K562 (cell line): Measurements from ENCODE around the gene URB2. TPM values are rescaled to one million over a fixed set of nuclear protein-coding genes. Genes with fewer than 3 reads are reported as not detected.

Experiments used
- ATAC-seq: fragments of 200-7000 bp; cut with Tn5 transposase; 3 replicates; pipeline ENCODE4 v1.9.1; 2020; ENCODE audit warnings: moderate library complexity
- BruUV-seq: library from RNA; stranded (reverse); fragments of 400-500 nt; replicated peaks from 2 replicates; lab custom pipeline; 2021; lab: Mats Ljungman, UMichigan
- CTCF ChIA-PET: fragments of 300-600 bp; formaldehyde crosslinking; extraction: SDS; loops from one replicate; lab custom pipeline; 2021; ENCODE audit warnings: low intra/inter-chr PET ratio; lab: Yijun Ruan, JAX
- POLR2A ChIA-PET: fragments of 300-600, 350-650 bp; sonication (Branson Sonifier 250); formaldehyde crosslinking; extraction: SDS; loops from one replicate; lab custom pipeline; 2021; ENCODE audit warnings: antibody characterized with exemption, inconsistent platforms; lab: Yijun Ruan, JAX
- DNase-seq, 4 experiments: peaks; one replicate each; pipeline versions ENCODE4 v3.0.0 to v3.0.0-alpha.2; 2011 to 2018; ENCODE audit warnings: low spot score in 3 of 4, mixed read lengths in 3 of 4; ENCODE audit errors: extremely low read depth in 1 of 4
- FAIRE-seq: peaks from 2 replicates; lab custom pipeline; 2011; peaks lifted over from hg19 to GRCh38; lab: Jason Lieb, UNC
- H2AFZ ChIP-seq: 2 replicates; pipeline ENCODE4 v1.6.0; 2011; ENCODE audit warnings: low read depth, low read length, control low read depth, inconsistent platforms
- H3K27ac ChIP-seq: fragments of 200-600 bp; 3 replicates; pipeline ENCODE4 v1.8.0; 2011; ENCODE audit warnings: low read depth, mild to moderate bottlenecking, control low read depth, inconsistent platforms, low read length, moderate library complexity, mixed read lengths; ENCODE audit errors: extremely low read depth
- H3K27me3 ChIP-seq, 2 experiments: fragments of 300-600 bp in 1 of 2; 2 replicates in 1 of 2; 3 replicates in 1 of 2; pipeline versions ENCODE4 v1.6.0 to v1.8.0; 2011; ENCODE audit warnings: inconsistent platforms in 2 of 2, low read length in 2 of 2, mild to moderate bottlenecking in 1 of 2, mixed read lengths in 1 of 2, moderate library complexity in 1 of 2; ENCODE audit not compliant: control insufficient read depth in 2 of 2, insufficient read depth in 2 of 2
- H3K36me3 ChIP-seq: fragments of 300-600 bp; 3 replicates; pipeline ENCODE4 v1.8.0; 2011; ENCODE audit warnings: mild to moderate bottlenecking, low read length, inconsistent platforms; ENCODE audit not compliant: control insufficient read depth, insufficient read depth
- H3K4me1 ChIP-seq, 2 experiments: fragments of 200-600 bp in 1 of 2; replicated peaks in 1 of 2; 2 replicates in 1 of 2; 3 replicates in 1 of 2; pipeline versions ENCODE4 v1.5.1 to v1.8.0; 2011; ENCODE audit warnings: inconsistent platforms in 2 of 2, low read length in 2 of 2, mild to moderate bottlenecking in 1 of 2, mixed read lengths in 1 of 2, moderate library complexity in 1 of 2; ENCODE audit not compliant: control insufficient read depth in 2 of 2, insufficient read depth in 2 of 2
- H3K4me2 ChIP-seq: 2 replicates; pipeline ENCODE4 v1.6.1; 2011; ENCODE audit warnings: low read length, control low read depth, inconsistent platforms, mixed read lengths; ENCODE audit not compliant: insufficient read depth
- H3K4me3 ChIP-seq: fragments of 200-600 bp; sonication (generic), shearing (Covaris generic); 2 replicates; pipeline ENCODE4 v1.5.1; 2016; ENCODE audit warnings: control low read depth, inconsistent platforms
- H3K79me2 ChIP-seq: fragments of 200-600 bp; 3 replicates; pipeline ENCODE4 v1.8.0; 2011; ENCODE audit warnings: low read length, inconsistent platforms; ENCODE audit not compliant: control insufficient read depth, insufficient read depth
- H3K9ac ChIP-seq, 2 experiments: 2 replicates each; pipeline versions ENCODE4 v1.6.0 to v1.6.1; 2011; ENCODE audit warnings: low read depth in 2 of 2, low read length in 2 of 2, control low read depth in 1 of 2, inconsistent platforms in 1 of 2, mild to moderate bottlenecking in 1 of 2, mixed read lengths in 1 of 2; ENCODE audit not compliant: insufficient read depth in 1 of 2
- H3K9me1 ChIP-seq: one replicate; pipeline ENCODE4 v1.6.0; 2011; ENCODE audit warnings: inconsistent platforms, mild to moderate bottlenecking, low read length, moderate library complexity; ENCODE audit not compliant: control insufficient read depth, insufficient read depth
- H3K9me3 ChIP-seq: replicated peaks from 2 replicates; pipeline ENCODE4 v1.5.1; 2011; ENCODE audit warnings: low read depth, low read length, inconsistent platforms; ENCODE audit not compliant: control insufficient read depth, insufficient read depth
- H4K20me1 ChIP-seq: replicated peaks from 2 replicates; pipeline ENCODE4 v1.6.1; 2011; ENCODE audit warnings: low read length, inconsistent platforms, mixed read lengths; ENCODE audit not compliant: control insufficient read depth, insufficient read depth
- ATF1 ChIP-seq, 2 experiments: fragments of 450-650 bp in 1 of 2; IDR thresholded peaks; 2 replicates each; pipeline ENCODE4 v1.6.1; 2016; ENCODE audit warnings: missing compliant biosample characterization in 1 of 2, missing genetic modification characterization in 1 of 2
- CREM ChIP-seq: IDR thresholded peaks from 2 replicates; pipeline ENCODE4 v1.6.1; 2014; ENCODE audit warnings: antibody characterized with exemption, low read depth
- ZNF165 ChIP-seq: fragments of 250-450 bp; sonication (Bioruptor Pico); IDR thresholded peaks from 2 replicates; pipeline ENCODE4 v1.4.0; 2020; ENCODE audit warnings: borderline replicate concordance
- WGBS: fragments of 100-300 bp; shearing (Covaris generic); methylation state at CpG from one replicate; pipeline ENCODE4 v1.1.6; 2016; ENCODE audit warnings: low coverage, mixed read lengths; ENCODE audit not compliant: insufficient coverage; ENCODE audit errors: missing lambda C conversion rate; 5-methylcytosine and 5-hydroxymethylcytosine counted together
- in situ Hi-C: fragments of 300-500 bp; cut with MboI; formaldehyde crosslinking; loops from 4 replicates; pipeline ENCODE4 v1.15.0; 2018; ENCODE audit warnings: inconsistent platforms, mixed read lengths
- intact Hi-C: fragments of 100-400 bp; cut with micrococcal nuclease; formaldehyde crosslinking; loops from 2 replicates; pipeline ENCODE4 v1.14.2; 2022
- polyA plus RNA-seq, 8 experiments: library from polyadenylated mRNA; depleted of rRNA in 4 of 8; stranded (reverse) in 5 of 8; unstranded in 3 of 8; fragments of >200 nt; fragmentation: Nextera tagmentation in 2 of 8; fragmentation: Illumina TruSeq in 1 of 8; extraction: Ambion mirVana in 2 of 8; extraction: Trizol in 1 of 8; gene quantifications; 2 replicates each; pipeline versions ENCODE4 v1.2.1 to v1.2.3, GENCODE V29; 2011 to 2014; ENCODE audit warnings: inconsistent platforms in 1 of 8, missing spikeins in 1 of 8
- total RNA-seq, 7 experiments: library from RNA; depleted of rRNA in 6 of 7; stranded (reverse); fragments of >200 nt in 6 of 7; fragmentation: Illumina TruSeq in 2 of 7; extraction: Trizol in 2 of 7; gene quantifications; 2 replicates each; pipeline versions ENCODE4 v1.2.1 to v1.2.3, GENCODE V29; 2011 to 2021; ENCODE audit warnings: low replicate concordance in 1 of 7
- TF ChIP-seq, protein P1 (sequence below), 2 experiments: fragments of 450-650 bp in 1 of 2; sonication (generic) in 1 of 2; formaldehyde crosslinking in 1 of 2; IDR thresholded peaks in 1 of 2; conservative IDR thresholded peaks in 1 of 2; 2 replicates each; pipeline versions ENCODE4 v1.6.1 to v1.8.1; 2016 to 2023; ENCODE audit warnings: mild to moderate bottlenecking in 2 of 2, moderate library complexity in 2 of 2, inconsistent platforms in 1 of 2, missing genetic modification reagents in 1 of 2
- TF ChIP-seq, protein P2 (sequence below): fragments of 250-450 bp; sonication (Bioruptor Pico); IDR thresholded peaks from 2 replicates; pipeline ENCODE4 v1.8.0; 2021; ENCODE audit warnings: borderline replicate concordance, mild to moderate bottlenecking, moderate library complexity; ENCODE audit not compliant: poor library complexity, severe bottlenecking

URB2 gene
- total and polyA plus RNA-seq, 9 of the 15 experiments (the other 6 are each of a cell fraction or from before 2014, with no cell fraction given): 2.8 to 28.3 (median 19.0) TPM

DNA sequence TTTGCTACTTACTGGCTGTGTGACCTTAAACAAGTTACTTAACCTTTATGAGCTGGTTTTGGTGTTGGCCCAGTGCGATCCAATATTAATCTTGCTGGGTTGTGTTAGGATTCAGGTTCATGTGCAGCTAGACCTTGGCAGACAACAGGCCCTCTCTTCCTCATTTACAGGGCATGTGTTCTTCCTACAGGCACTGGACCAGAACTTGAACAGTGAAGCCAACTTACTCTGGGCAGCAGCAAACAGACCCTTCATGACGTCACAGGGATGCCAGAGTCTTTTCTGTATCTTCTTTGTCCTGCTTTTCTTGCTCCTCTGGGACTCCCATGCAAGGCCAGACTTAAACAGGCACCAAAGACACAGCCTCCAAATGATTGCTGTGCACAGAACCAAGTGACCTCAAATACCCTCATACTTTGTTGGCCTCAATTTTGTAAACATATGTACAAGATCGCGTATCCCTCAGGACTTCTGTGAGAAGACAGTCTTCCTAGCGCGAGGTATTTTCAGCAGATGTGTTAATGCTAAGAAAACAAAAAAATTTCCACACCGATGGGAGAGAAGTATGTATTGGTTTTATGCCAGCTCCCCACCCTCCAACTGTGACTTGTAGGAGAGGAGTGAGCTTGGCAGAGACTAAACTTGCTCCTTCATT lies 73.7 kb downstream of the URB2 start:
- H4K20me1 ChIP-seq: no peaks in the 10 kb centered on the region
- H3K4me1 ChIP-seq: no peaks in the 10 kb centered on the region
- POLR2A ChIA-PET: interaction anchor here (0.5 to 1.1 kb wide), 3 partner anchors 8 to 293 kb away, joined by 3 to 4 read pairs (median 3); no protein-coding TSS in a partner anchor
- H3K36me3 ChIP-seq: no peaks in the 10 kb centered on the region
- no TSS peak for BruUV-seq
- no peak for ATAC-seq
- intact Hi-C loops: loop anchor here (10.0 kb wide), 1 partner anchor 445 kb away; no protein-coding TSS in a partner anchor
- no peak for DNase-seq
- no peak overlapping the region for H3K9ac ChIP-seq
- H3K27me3 ChIP-seq: peaks cover 18 to 41% of the 10 kb centered on the region in 2 experiments
- WGBS: 4% methylated on average over 7 of the region's 7 CpGs
- H3K79me2 ChIP-seq: no peaks in the 10 kb centered on the region
- H3K4me3 ChIP-seq: no peak overlapping the region
- H3K27ac ChIP-seq: no peak overlapping the region
- TF ChIP-seq ZNF165 (CRISPR knock-in tag) (no peak), ATF1 (CRISPR knock-in tag; IDR thresholded peaks at IDR 0.05) (no peak), ATF1 (tag; IDR thresholded peaks at IDR 0.05) (peak; percentile 45; the same call in 1 of the 2 replicates), CREM (peak; percentile 28; the same call in 1 of the 2 replicates)
- no peak for FAIRE-seq
- H3K4me2 ChIP-seq: no peak overlapping the region
- H3K9me1 ChIP-seq: no peaks in the 10 kb centered on the region
- no peaks in the 10 kb centered on the region for H3K9me3 ChIP-seq
- CTCF ChIA-PET: no interaction called here
- no peak overlapping the region for H2AFZ ChIP-seq
- in situ Hi-C loops: loop anchor here (5.0 to 25.0 kb wide), 2 partner anchors 37 to 613 kb away; no protein-coding TSS in a partner anchor

DNA sequence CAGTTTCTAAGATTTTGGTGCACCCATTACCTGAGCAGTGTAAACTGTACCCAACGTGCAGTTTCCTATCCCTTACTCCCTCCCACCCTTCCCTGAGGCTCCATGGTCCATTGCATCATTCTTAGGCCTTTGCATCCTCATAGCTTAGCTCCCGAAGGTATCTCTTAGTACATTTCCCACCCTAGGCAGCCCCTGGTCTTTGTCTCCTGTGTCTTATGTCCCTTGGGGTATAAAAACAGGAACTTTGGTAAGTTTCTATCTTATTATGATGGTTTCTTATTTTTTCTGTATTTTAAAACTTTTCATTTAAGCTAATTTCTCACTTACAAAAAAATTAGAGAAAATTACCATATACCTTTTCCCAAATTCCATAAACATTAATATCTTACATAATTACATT lies 78.1 kb downstream of the URB2 start:
- POLR2A ChIA-PET: interaction anchor here (0.7 kb wide), 1 partner anchor 9 kb away, joined by 3 read pairs; no protein-coding TSS in a partner anchor
- Histone ChIP-seq H3K9me1 (no peaks in the 10 kb centered on the region), H3K79me2 (no peaks in the 10 kb centered on the region), H3K9ac (no peak overlapping the region), H3K4me3 (no peak overlapping the region), H3K36me3 (no peaks in the 10 kb centered on the region), H3K9me3 (no peaks in the 10 kb centered on the region), H4K20me1 (no peaks in the 10 kb centered on the region), H3K4me2 (no peak overlapping the region), H2AFZ (no peak overlapping the region), H3K27me3 (peaks cover 7 to 8% of the 10 kb centered on the region in 2 experiments; a peak in 2 of 5 replicates), H3K27ac (no peak overlapping the region), H3K4me1 (no peaks in the 10 kb centered on the region)
- intact Hi-C loops: no loop called here
- ATAC-seq (0 out of 3 replicates have a peak, but pooled peaks have one; percentile 26), DNase-seq (no peak), FAIRE-seq (no peak)
- CTCF ChIA-PET: interaction anchor here (0.6 kb wide), 1 partner anchor 82 kb away, joined by 7 read pairs; no protein-coding TSS in a partner anchor
- in situ Hi-C loops: loop anchor here (25.0 kb wide), 1 partner anchor 608 kb away; no protein-coding TSS in a partner anchor
- TF ChIP-seq, protein P1, sequence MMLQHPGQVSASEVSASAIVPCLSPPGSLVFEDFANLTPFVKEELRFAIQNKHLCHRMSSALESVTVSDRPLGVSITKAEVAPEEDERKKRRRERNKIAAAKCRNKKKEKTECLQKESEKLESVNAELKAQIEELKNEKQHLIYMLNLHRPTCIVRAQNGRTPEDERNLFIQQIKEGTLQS (IDR thresholded peaks at IDR 0.05): 0 out of 2 replicates have a peak, but pooled peaks have one; percentile 13
- TF ChIP-seq, protein P1 (CRISPR knock-in tag; conservative IDR thresholded peaks at IDR 0.05): no peak
- TF ChIP-seq, protein P2, sequence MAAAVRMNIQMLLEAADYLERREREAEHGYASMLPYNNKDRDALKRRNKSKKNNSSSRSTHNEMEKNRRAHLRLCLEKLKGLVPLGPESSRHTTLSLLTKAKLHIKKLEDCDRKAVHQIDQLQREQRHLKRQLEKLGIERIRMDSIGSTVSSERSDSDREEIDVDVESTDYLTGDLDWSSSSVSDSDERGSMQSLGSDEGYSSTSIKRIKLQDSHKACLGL (CRISPR knock-in tag): no peak
- no TSS peak for BruUV-seq
- 0% methylated on average over 2 of the region's 2 CpGs for WGBS
